ENCODE data around the gene PRKAA1.

DNA sequence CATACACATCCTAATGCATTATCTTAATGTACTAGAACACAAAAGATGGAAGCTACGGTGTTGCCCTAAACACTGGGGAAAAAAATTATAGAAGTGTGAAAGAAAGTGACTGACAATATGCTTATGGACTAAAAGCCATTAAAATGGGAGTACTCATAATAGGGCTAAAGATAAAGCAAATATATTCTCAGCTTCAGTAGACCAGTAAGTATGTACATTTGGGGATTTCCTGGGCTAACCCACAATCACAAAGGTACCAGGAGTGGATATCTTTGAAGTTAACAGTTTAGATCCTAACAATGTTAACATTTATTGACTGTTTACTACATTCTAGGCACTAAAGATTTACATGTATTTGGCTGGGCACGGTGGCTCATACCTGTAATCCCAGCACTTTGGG lies 81.6 kb downstream of the PRKAA1 start:
- TF ChIP-seq POLR2AphosphoS5 (IDR thresholded peaks at IDR 0.05) = no peak
- TF ChIP-seq CTCF (IDR thresholded peaks at IDR 0.05) = no peak

All from esophagus muscularis mucosa (tissue), 3 donors.